Trophoblast cell (in vitro differentiated cells and primary cell): ENCODE data around the gene ICOS.

Experiments used
- DNase-seq, 2 donors: peaks; one replicate each; pipeline ENCODE4 v3.0.0-alpha.2; 2016
- H2AFZ ChIP-seq: 2 replicates; pipeline ENCODE4 v1.6.1; 2013; ENCODE audit warnings: low read length, moderate library complexity, mild to moderate bottlenecking; ENCODE audit not compliant: insufficient read depth, poor library complexity
- H2AK5ac ChIP-seq: 2 replicates; pipeline ENCODE4 v1.6.1; 2013; ENCODE audit warnings: mild to moderate bottlenecking, low read length
- H2BK120ac ChIP-seq: 2 replicates; pipeline ENCODE4 v1.6.1; 2013; ENCODE audit warnings: low read length, mild to moderate bottlenecking, moderate library complexity; ENCODE audit not compliant: insufficient read depth, poor library complexity
- H2BK12ac ChIP-seq: 2 replicates; pipeline ENCODE4 v1.6.1; 2013; ENCODE audit warnings: mild to moderate bottlenecking, low read length, moderate library complexity
- H2BK5ac ChIP-seq: 2 replicates; pipeline ENCODE4 v1.6.1; 2013; ENCODE audit warnings: low read length, low read depth, moderate library complexity, mild to moderate bottlenecking; ENCODE audit not compliant: poor library complexity
- H3K14ac ChIP-seq: 2 replicates; pipeline ENCODE4 v1.6.1; 2013; ENCODE audit warnings: mild to moderate bottlenecking, low read length
- H3K18ac ChIP-seq: 2 replicates; pipeline ENCODE4 v1.6.1; 2013; ENCODE audit warnings: mild to moderate bottlenecking, low read length
- H3K23ac ChIP-seq: 2 replicates; pipeline ENCODE4 v1.6.1; 2013; ENCODE audit warnings: low read length
- H3K27ac ChIP-seq: 2 replicates; pipeline ENCODE4 v1.5.1; 2013; ENCODE audit warnings: low read depth, mild to moderate bottlenecking, inconsistent platforms, low read length, moderate library complexity
- H3K27me3 ChIP-seq: 2 replicates; pipeline ENCODE4 v1.6.1; 2013; ENCODE audit warnings: inconsistent platforms, mild to moderate bottlenecking, low read length, moderate library complexity; ENCODE audit not compliant: insufficient read depth
- H3K36me3 ChIP-seq, 2 experiments: 1 replicate in 1 of 2; 2 replicates in 1 of 2; pipeline ENCODE4 v1.6.1; 2013; ENCODE audit warnings: low read length in 2 of 2, mild to moderate bottlenecking in 2 of 2, moderate library complexity in 1 of 2; ENCODE audit not compliant: insufficient read depth in 2 of 2, control insufficient read depth in 1 of 2
- H3K4ac ChIP-seq: 2 replicates; pipeline ENCODE4 v1.6.1; 2013; ENCODE audit warnings: low read depth, mild to moderate bottlenecking, low read length, moderate library complexity
- H3K4me1 ChIP-seq, 2 experiments: 1 replicate in 1 of 2; 2 replicates in 1 of 2; pipeline ENCODE4 v1.6.1; 2013; ENCODE audit warnings: low read length in 2 of 2, mild to moderate bottlenecking in 2 of 2, moderate library complexity in 1 of 2; ENCODE audit not compliant: insufficient read depth in 2 of 2, control insufficient read depth in 1 of 2
- H3K4me2 ChIP-seq: 2 replicates; pipeline ENCODE4 v1.6.1; 2013; ENCODE audit warnings: inconsistent platforms, mild to moderate bottlenecking, low read length, moderate library complexity
- H3K4me3 ChIP-seq: 2 replicates; pipeline ENCODE4 v1.5.1; 2013; ENCODE audit warnings: mild to moderate bottlenecking, low read depth, low read length, inconsistent platforms
- H3K79me1 ChIP-seq: one replicate; pipeline ENCODE4 v1.6.1; 2013; ENCODE audit warnings: low read length
- H3K79me2 ChIP-seq: 2 replicates; pipeline ENCODE4 v1.6.1; 2013; ENCODE audit warnings: low read length, mild to moderate bottlenecking; ENCODE audit not compliant: control insufficient read depth, insufficient read depth, poor library complexity
- H3K9ac ChIP-seq: 2 replicates; pipeline ENCODE4 v1.6.1; 2013; ENCODE audit warnings: mild to moderate bottlenecking, low read length
- H3K9me3 ChIP-seq: 2 replicates; pipeline ENCODE4 v1.6.1; 2013; ENCODE audit warnings: low read depth, mild to moderate bottlenecking, control low read depth, inconsistent platforms, low read length; ENCODE audit not compliant: insufficient read depth
- H4K12ac ChIP-seq: 2 replicates; pipeline ENCODE4 v1.6.1; 2013; ENCODE audit warnings: low read depth, mild to moderate bottlenecking, low read length, moderate library complexity
- H4K8ac ChIP-seq: 2 replicates; pipeline ENCODE4 v1.6.1; 2013; ENCODE audit warnings: low read depth, mild to moderate bottlenecking, low read length, moderate library complexity
- H4K91ac ChIP-seq: one replicate; pipeline ENCODE4 v1.6.1; 2013; ENCODE audit warnings: low read depth, mild to moderate bottlenecking, low read length, moderate library complexity
- WGBS: extraction: QIAGEN DNeasy Blood & Tissue Kit; methylation state at CpG from one replicate; pipeline ENCODE4 v1.1.7; 2013; ENCODE audit warnings: missing lambda C conversion rate; ENCODE audit not compliant: insufficient read length, insufficient coverage; ENCODE audit errors: extremely low coverage; 5-methylcytosine and 5-hydroxymethylcytosine counted together

ICOS gene

DNA sequence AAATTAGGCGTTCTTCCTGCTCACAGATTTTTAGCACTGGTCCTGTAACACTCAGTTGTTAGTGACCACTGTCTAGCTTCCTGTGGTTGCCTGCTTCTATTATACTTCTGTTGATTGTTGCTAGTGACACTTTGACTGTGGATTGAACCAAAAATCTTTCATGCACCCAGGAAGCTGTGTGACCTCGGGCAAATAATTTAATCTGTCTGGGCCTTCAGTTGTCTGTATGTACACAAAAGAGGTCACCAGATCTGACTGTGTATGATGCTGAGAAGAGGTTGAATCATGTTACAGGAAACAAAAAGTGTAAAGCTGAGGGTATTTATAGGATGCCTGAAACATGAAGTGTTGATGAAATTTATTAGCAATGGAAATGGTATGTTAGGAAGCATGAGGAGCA, 12.7 kb downstream of the ICOS start:
- WGBS, result no CpG with 5 or more reads among the region's 2 CpGs
- Histone ChIP-seq H3K79me1 (no peaks in the 10 kb centered on the region), H3K27me3 (no peaks in the 10 kb centered on the region), H3K18ac (no peak overlapping the region), H3K23ac (no peak overlapping the region), H2BK12ac (no peak overlapping the region), H3K79me2 (no peaks in the 10 kb centered on the region), H2BK120ac (no peak overlapping the region), H3K9me3 (no peaks in the 10 kb centered on the region), H4K8ac (no peak overlapping the region), H3K4me2 (no peak overlapping the region), H4K12ac (no peak overlapping the region), H3K14ac (no peak overlapping the region), H3K27ac (no peak overlapping the region), H3K4me1 (peaks cover 2 to 3% of the 10 kb centered on the region in 2 experiments), H3K36me3 (no peaks in the 10 kb centered on the region), H3K4me3 (no peak overlapping the region), H2AK5ac (no peak overlapping the region), H3K9ac (no peak overlapping the region), H4K91ac (no peak overlapping the region), H2AFZ (no peak overlapping the region), H2BK5ac (no peak overlapping the region), H3K4ac (no peak overlapping the region)
- peak in 1 of 2 donors; percentile 14 for DNase-seq

- Histone ChIP-seq H3K9me3 (no peaks in the 10 kb centered on the region), H3K27ac (no peak overlapping the region), H3K79me1 (no peaks in the 10 kb centered on the region), H3K18ac (no peak overlapping the region), H3K4me2 (no peak overlapping the region), H4K91ac (no peak overlapping the region), H4K8ac (no peak overlapping the region), H2BK5ac (no peak overlapping the region), H3K79me2 (no peaks in the 10 kb centered on the region), H2AFZ (no peak overlapping the region), H3K23ac (no peak overlapping the region), H2BK12ac (no peak overlapping the region), H3K27me3 (no peaks in the 10 kb centered on the region), H2BK120ac (no peak overlapping the region), H2AK5ac (no peak overlapping the region), H4K12ac (no peak overlapping the region), H3K14ac (no peak overlapping the region), H3K4me1 (peaks cover 2 to 3% of the 10 kb centered on the region in 2 experiments), H3K36me3 (no peaks in the 10 kb centered on the region), H3K4me3 (no peak overlapping the region), H3K9ac (no peak overlapping the region), H3K4ac (no peak overlapping the region)
- DNase-seq, result peak; percentile 82 to 95
- no CpG with 5 or more reads among the region's 10 CpGs for WGBS
These were observed 14.9 kb downstream of the ICOS start for GRCh38 chr2:203951366-203951902.

DNA sequence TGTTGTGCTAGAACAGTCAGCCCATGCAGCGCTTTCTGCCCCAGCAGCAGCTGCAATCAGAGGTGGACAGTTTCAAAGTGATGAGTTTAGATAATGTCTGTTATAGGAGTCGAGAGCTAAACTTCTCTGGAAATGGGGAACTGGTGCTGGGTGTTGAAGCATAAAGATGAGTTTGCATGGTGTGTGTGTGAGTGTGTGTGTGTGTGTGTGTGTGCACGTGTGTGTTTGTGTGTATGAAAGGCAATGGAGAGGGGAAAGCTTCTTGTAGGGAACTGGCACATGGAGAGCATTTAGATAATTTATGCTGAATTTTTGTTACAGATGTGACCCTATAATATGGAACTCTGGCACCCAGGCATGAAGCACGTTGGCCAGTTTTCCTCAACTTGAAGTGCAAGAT, 22.7 kb downstream of the ICOS start:
- no peak overlapping the region for H4K91ac ChIP-seq
- H3K36me3 ChIP-seq, result no peaks in the 10 kb centered on the region
- DNase-seq, result no peak
- no peak overlapping the region for H3K23ac ChIP-seq
- H2BK12ac ChIP-seq, result no peak overlapping the region
- no peak overlapping the region for H4K8ac ChIP-seq
- no peaks in the 10 kb centered on the region for H3K79me2 ChIP-seq
- no peaks in the 10 kb centered on the region for H3K4me1 ChIP-seq
- H3K14ac ChIP-seq, result no peak overlapping the region
- no peaks in the 10 kb centered on the region for H3K27me3 ChIP-seq
- no peak overlapping the region for H3K9ac ChIP-seq
- no peak overlapping the region for H3K18ac ChIP-seq
- H2AFZ ChIP-seq, result no peak overlapping the region
- no peaks in the 10 kb centered on the region for H3K9me3 ChIP-seq
- H3K4me3 ChIP-seq, result no peak overlapping the region
- H3K4ac ChIP-seq, result no peak overlapping the region
- no peak overlapping the region for H2BK5ac ChIP-seq
- no peak overlapping the region for H3K27ac ChIP-seq
- no peak overlapping the region for H3K4me2 ChIP-seq
- no peak overlapping the region for H4K12ac ChIP-seq
- no CpG with 5 or more reads among the region's 4 CpGs for WGBS
- no peak overlapping the region for H2AK5ac ChIP-seq
- no peak overlapping the region for H2BK120ac ChIP-seq
- H3K79me1 ChIP-seq, result no peaks in the 10 kb centered on the region

DNA sequence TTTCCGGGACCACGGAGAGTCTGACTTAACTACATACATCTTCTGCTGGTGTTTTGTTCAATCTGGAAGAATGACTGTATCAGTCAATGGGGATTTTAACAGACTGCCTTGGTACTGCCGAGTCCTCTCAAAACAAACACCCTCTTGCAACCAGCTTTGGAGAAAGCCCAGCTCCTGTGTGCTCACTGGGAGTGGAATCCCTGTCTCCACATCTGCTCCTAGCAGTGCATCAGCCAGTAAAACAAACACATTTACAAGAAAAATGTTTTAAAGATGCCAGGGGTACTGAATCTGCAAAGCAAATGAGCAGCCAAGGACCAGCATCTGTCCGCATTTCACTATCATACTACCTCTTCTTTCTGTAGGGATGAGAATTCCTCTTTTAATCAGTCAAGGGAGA, 23.1 kb downstream of the ICOS start:
- no peak overlapping the region for H2AK5ac ChIP-seq
- H3K79me1 ChIP-seq, result no peaks in the 10 kb centered on the region
- no peak overlapping the region for H2BK5ac ChIP-seq
- DNase-seq, result no peak
- no peak overlapping the region for H3K14ac ChIP-seq
- no peak overlapping the region for H2AFZ ChIP-seq
- no peak overlapping the region for H4K12ac ChIP-seq
- H3K9ac ChIP-seq, result no peak overlapping the region
- no peak overlapping the region for H2BK120ac ChIP-seq
- no peak overlapping the region for H4K91ac ChIP-seq
- H3K4me2 ChIP-seq, result no peak overlapping the region
- H3K79me2 ChIP-seq, result no peaks in the 10 kb centered on the region
- H3K4ac ChIP-seq, result no peak overlapping the region
- no peak overlapping the region for H3K23ac ChIP-seq
- no peaks in the 10 kb centered on the region for H3K4me1 ChIP-seq
- no peak overlapping the region for H2BK12ac ChIP-seq
- WGBS, result no CpG with 5 or more reads among the region's 4 CpGs
- H3K18ac ChIP-seq, result no peak overlapping the region
- H4K8ac ChIP-seq, result no peak overlapping the region
- H3K27ac ChIP-seq, result no peak overlapping the region
- H3K4me3 ChIP-seq, result no peak overlapping the region
- no peaks in the 10 kb centered on the region for H3K36me3 ChIP-seq
- H3K27me3 ChIP-seq, result no peaks in the 10 kb centered on the region
- H3K9me3 ChIP-seq, result no peaks in the 10 kb centered on the region
